ENCODE results near the gene RAMAC.
"Not testable (repeated sequence)": the region's sequence is repeated elsewhere in the genome, so short reads cannot be mapped to it uniquely, and the experiment has no call there.

Gene RAMAC

DNA sequence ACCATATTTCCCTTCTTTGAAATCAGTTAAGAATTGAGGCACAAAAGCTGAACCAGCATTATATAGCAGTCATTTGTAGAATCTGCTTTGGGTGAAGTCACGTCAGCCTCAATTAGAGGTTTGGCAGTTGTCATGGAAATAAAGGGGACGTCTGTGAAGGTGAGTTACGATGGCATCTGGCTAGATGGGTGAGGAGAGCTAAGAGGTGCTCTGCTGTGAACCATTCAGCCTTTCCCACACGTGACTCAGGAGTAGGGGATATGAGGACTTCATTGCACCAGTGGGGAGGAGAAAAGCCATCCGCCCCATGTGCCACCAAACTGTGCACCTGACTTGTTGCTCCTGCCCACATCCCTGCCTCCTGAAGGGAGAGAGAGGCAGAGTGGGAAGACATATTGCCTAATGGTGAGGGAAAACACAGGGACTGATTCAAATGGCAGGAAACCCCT is 28.2 kb downstream of the RAMAC start:
- DNase-seq (ENCODE audit: low spot score) = no peak

DNA sequence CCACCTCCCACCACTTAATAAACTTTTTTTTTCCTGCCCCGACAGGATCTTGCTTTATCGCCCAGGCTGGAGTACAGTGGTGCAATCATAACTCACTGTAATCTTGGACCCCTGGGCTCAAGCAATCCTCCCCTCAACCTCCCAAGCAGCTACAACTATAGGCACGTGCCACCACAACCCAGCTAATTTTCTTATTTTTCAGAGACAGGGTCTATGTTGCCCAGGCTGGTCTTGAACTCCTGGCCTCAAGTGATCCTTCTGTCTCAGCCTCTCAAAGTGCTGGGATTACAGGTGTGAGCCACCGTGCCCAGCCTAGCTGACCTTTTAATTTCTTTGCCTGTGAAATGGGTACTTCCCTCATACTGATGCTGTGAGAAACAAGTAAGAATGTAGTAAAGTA is 29.4 kb downstream of the RAMAC start:
- no peak for DNase-seq (ENCODE audit: low spot score)

DNA sequence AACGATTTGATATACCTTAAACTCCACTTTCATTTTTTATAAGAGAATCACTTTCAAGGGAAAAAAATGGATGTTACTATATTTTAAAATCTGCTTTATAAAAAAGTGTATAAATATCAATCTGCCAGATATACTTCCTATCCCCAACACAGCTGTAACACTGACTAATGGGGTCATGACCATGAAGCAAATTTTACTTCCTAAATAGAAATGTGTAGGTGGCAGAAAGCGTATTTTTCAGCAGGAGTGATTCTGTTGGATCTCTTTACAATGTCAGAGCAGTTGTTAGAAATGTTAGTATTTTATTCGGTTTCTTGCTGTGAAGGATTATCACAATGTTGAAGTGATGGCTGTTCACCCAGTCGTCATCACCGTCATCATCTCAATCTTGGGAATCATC is 30.9 kb downstream of the RAMAC start:
- no peak for DNase-seq (ENCODE audit: low spot score)

DNA sequence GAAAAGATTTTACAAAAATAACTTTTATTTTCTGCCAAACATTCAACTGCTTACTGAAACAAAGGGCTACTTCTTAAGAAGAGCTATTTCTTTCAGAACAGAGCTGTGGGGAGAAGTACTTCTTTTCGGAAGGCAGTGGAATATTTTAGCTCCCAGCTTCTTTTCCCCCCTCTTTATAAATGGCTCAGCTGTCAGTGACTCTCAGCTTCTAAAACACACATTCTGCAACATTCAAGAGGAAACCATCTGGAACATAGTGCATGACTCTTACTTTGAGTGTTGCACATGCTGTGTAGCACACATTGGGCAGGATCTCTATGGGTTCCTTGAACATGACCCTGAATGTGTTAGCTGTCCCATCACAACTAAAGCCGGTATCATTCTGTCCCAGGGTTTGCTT is 32.4 kb downstream of the RAMAC start:
- DNase-seq (ENCODE audit: low spot score) = no peak

DNA sequence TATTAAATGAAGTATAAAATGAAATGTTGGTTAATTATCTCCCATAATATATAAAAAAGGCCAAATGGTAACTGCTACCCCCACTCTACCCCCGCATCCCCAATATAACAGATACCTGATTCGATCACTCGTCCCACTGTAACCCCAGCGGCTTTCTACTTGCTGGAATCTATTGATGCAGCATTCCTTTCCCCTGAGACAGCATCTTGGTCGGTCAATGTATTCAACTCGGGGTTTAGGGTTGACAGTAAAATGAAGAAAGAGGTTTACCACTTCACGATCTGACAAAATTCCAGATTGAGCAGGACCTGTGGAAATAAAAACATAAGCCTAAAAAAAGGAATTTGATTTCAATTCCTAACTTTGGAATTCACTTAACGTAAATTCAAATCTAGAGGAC is 44.0 kb downstream of the RAMAC start:
- DNase-seq (ENCODE audit: low spot score) = no peak

DNA sequence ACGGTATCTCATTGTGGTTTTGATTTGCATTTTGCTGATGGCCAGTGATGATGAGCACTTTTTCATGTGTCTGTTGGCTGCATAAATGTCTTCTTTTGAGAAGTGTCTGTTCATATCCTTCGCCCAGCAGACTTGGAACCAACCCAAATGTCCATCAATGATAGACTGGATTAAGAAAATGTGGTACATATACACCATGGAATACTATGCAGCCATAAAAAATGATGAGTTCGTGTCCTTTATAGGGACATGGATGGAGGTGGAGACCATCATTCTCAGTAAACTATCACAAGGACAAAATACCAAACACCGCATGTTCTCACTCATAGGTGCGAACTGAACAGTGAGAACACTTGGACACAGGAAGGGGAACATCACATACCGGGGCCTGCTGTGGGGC is 45.2 kb downstream of the RAMAC start:
- DNase-seq (ENCODE audit: low spot score) = not testable (repeated sequence)

DNA sequence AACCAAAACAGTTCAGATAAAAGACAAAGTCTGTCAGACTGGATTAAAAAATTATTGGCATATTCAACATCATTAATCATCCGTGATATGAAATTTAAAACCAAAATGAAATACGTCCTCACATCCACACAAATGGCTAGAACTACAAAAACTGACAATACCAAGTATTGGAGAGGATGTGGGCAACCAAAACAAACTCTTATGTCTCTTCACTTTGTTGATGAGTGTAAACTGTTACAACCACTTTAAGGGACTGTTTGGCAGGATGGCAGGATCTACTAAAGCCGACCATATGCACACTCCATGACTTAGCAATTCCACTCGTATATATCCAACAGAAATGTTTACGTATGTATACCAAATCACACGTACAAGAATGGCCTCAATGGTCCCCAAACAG is 50.2 kb downstream of the RAMAC start:
- DNase-seq (ENCODE audit: low spot score) = no peak

DNA sequence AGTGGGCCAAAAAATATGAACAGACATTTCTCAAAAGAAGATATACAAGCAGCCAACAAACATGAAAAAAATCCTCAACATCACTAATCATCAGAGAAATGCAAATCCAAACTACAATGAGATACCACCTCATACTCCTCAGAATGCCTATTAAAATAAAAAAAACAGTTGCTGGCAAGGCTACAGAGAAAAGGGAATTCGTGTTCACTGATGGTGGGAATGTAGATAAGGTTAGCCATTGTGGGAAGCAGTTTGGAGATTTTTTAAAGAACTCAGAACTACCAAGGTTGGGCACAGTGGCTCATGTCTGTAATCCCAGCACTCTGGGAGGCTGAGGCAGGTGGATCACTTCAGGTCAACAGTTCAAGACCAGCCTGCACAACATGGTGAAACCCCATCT is 53.2 kb downstream of the RAMAC start:
- DNase-seq (ENCODE audit: low spot score) = no peak

All from AG08396 (cell line).